PFSK-1 (cell line): Measurements from ENCODE around the gene SMKR1.

Experiments
- FOXP2 ChIP-seq: optimal IDR thresholded peaks from 2 replicates; pipeline ENCODE3; 2011; ENCODE audit warnings: borderline replicate concordance, control low read depth, inconsistent platforms; ENCODE audit not compliant: insufficient read depth; ENCODE audit errors: extremely low read length, extremely low read depth
- POLR2AphosphoS5 ChIP-seq: IDR thresholded peaks from 2 replicates; pipeline ENCODE4 v1.6.1; 2012; ENCODE audit warnings: low read depth, mild to moderate bottlenecking, control low read depth, low read length, moderate library complexity
- REST ChIP-seq, 2 experiments: IDR thresholded peaks; 2 replicates each; pipeline versions ENCODE4 v1.6.1 to v1.8.0; 2011 to 2012; ENCODE audit warnings: low read depth in 2 of 2, low read length in 2 of 2, control low read depth in 1 of 2, inconsistent platforms in 1 of 2, mild to moderate bottlenecking in 1 of 2, moderate library complexity in 1 of 2; ENCODE audit not compliant: insufficient read depth in 1 of 2
- SIN3A ChIP-seq: IDR thresholded peaks from 2 replicates; pipeline ENCODE4 v1.6.1; 2012; ENCODE audit warnings: mild to moderate bottlenecking, low read length, moderate library complexity, borderline replicate concordance; ENCODE audit not compliant: insufficient read depth
- TAF1 ChIP-seq: IDR thresholded peaks from 2 replicates; pipeline ENCODE4 v1.6.1; 2012; ENCODE audit warnings: low read length, control low read depth, borderline replicate concordance; ENCODE audit not compliant: insufficient read depth

SMKR1 gene

GRCh38 chr7:129497156-129497555 lies 5.2 kb upstream of the SMKR1 start:
- TF ChIP-seq POLR2AphosphoS5 (no peak), TAF1 (no peak), REST (IDR thresholded peaks at IDR 0.05; ENCODE audit: insufficient read depth in 1 of 2, low read depth in 2 of 2, low read length in 2 of 2) (no peak), SIN3A (no peak), FOXP2 (no peak)

GRCh38 chr7:129498021-129498420 lies 4.3 kb upstream of the SMKR1 start:
- no peak for TF ChIP-seq FOXP2
- TF ChIP-seq POLR2AphosphoS5, result no peak
- no peak for TF ChIP-seq TAF1
- TF ChIP-seq SIN3A, result no peak
- no peak for TF ChIP-seq REST (IDR thresholded peaks at IDR 0.05; ENCODE audit: insufficient read depth in 1 of 2, low read depth in 2 of 2, low read length in 2 of 2)

GRCh38 chr7:129499999-129500398 lies 2.3 kb upstream of the SMKR1 start:
- TF ChIP-seq FOXP2, result no peak
- TF ChIP-seq SIN3A, result no peak
- TF ChIP-seq TAF1, result no peak
- TF ChIP-seq REST (IDR thresholded peaks at IDR 0.05; ENCODE audit: insufficient read depth in 1 of 2, low read depth in 2 of 2, low read length in 2 of 2), result no peak
- no peak for TF ChIP-seq POLR2AphosphoS5

- no peak for TF ChIP-seq REST (IDR thresholded peaks at IDR 0.05; ENCODE audit: insufficient read depth in 1 of 2, low read depth in 2 of 2, low read length in 2 of 2)
- no peak for TF ChIP-seq FOXP2
- no peak for TF ChIP-seq POLR2AphosphoS5
- TF ChIP-seq SIN3A, result no peak
- no peak for TF ChIP-seq TAF1
Measured at GRCh38 chr7:129502708-129503685, 666 bp downstream of the SMKR1 start.
